Central memory CD8-positive, alpha-beta T cell (primary cell): ENCODE data around the gene MRPL49.

Experiments used
- ATAC-seq: fragments of 150-1000 bp; cut with Tn5 transposase; replicated peaks from 2 replicates; pipeline ENCODE4 v1.10.0; 2022; ENCODE audit warnings: mild to moderate bottlenecking, moderate FRiP score, moderate number of reproducible peaks; ENCODE audit not compliant: poor library complexity, severe bottlenecking; ENCODE audit errors: extremely low read depth
- DNase-seq, 2 donors: peaks; one replicate each; pipeline ENCODE4 v3.0.0; 2021; ENCODE audit warnings: low spot score in 2 of 2
- H3K27ac Mint-ChIP-seq: one replicate; pipeline ENCODE4 v1.8.0; 2022; ENCODE audit warnings: low read depth, mild to moderate bottlenecking, moderate library complexity, mixed read lengths
- H3K27me3 Mint-ChIP-seq: one replicate; pipeline ENCODE4 v1.8.0; 2022; ENCODE audit warnings: mixed read lengths
- H3K36me3 Mint-ChIP-seq: one replicate; pipeline ENCODE4 v1.8.0; 2022; ENCODE audit warnings: mild to moderate bottlenecking, moderate library complexity, mixed read lengths; ENCODE audit not compliant: insufficient read depth
- H3K4me1 Mint-ChIP-seq: one replicate; pipeline ENCODE4 v1.8.0; 2022; ENCODE audit warnings: mixed read lengths
- H3K4me3 Mint-ChIP-seq: one replicate; pipeline ENCODE4 v1.8.0; 2022; ENCODE audit warnings: mild to moderate bottlenecking, moderate library complexity, mixed read lengths
- H3K9me3 Mint-ChIP-seq: one replicate; pipeline ENCODE4 v1.8.0; 2022; ENCODE audit warnings: mixed read lengths

Gene MRPL49

GRCh38 chr11:65127473-65128181 lies 5.5 kb downstream of the MRPL49 start:
- no peaks in the 10 kb centered on the region for H3K27me3 Mint-ChIP-seq

GRCh38 chr11:65128182-65129145 lies 6.3 kb downstream of the MRPL49 start:
- H3K36me3 Mint-ChIP-seq: peaks cover 35% of the 10 kb centered on the region
- ATAC-seq (no peak), DNase-seq (no peak)
- no peaks in the 10 kb centered on the region for H3K9me3 Mint-ChIP-seq
- H3K4me3 Mint-ChIP-seq: no peak overlapping the region
- H3K27me3 Mint-ChIP-seq: no peaks in the 10 kb centered on the region
- H3K27ac Mint-ChIP-seq: peak overlapping the region; percentile 51
- peaks cover 19% of the 10 kb centered on the region for H3K4me1 Mint-ChIP-seq

More at GRCh38 chr11:65127473-65128181, 5.5 kb downstream of the MRPL49 start:
- Mint-ChIP-seq H3K36me3 (peaks cover 33% of the 10 kb centered on the region), H3K9me3 (no peaks in the 10 kb centered on the region), H3K27ac (peak overlapping the region; percentile 51), H3K4me1 (peaks cover 10% of the 10 kb centered on the region), H3K4me3 (no peak overlapping the region)
- DNase-seq: no peak
- ATAC-seq: no peak

GRCh38 chr11:65129649-65130441 lies 7.7 kb downstream of the MRPL49 start:
- Mint-ChIP-seq H3K36me3 (peaks cover 41% of the 10 kb centered on the region), H3K4me3 (no peak overlapping the region), H3K4me1 (peaks cover 24% of the 10 kb centered on the region)

GRCh38 chr11:65130631-65131416 lies 8.7 kb downstream of the MRPL49 start:
- ATAC-seq: no peak
- DNase-seq: no peak
- H3K9me3 Mint-ChIP-seq: no peaks in the 10 kb centered on the region
- peaks cover 34% of the 10 kb centered on the region for H3K4me1 Mint-ChIP-seq
- peak overlapping the region; percentile 72 for H3K27ac Mint-ChIP-seq
- peaks cover 38% of the 10 kb centered on the region for H3K36me3 Mint-ChIP-seq
- no peak overlapping the region for H3K4me3 Mint-ChIP-seq
- no peaks in the 10 kb centered on the region for H3K27me3 Mint-ChIP-seq

More at GRCh38 chr11:65129649-65130441, 7.7 kb downstream of the MRPL49 start:
- H3K9me3 Mint-ChIP-seq: no peaks in the 10 kb centered on the region
- DNase-seq (no peak), ATAC-seq (no peak)
- no peaks in the 10 kb centered on the region for H3K27me3 Mint-ChIP-seq
- no peak overlapping the region for H3K27ac Mint-ChIP-seq

- Mint-ChIP-seq H3K36me3 (peaks cover 35% of the 10 kb centered on the region), H3K27ac (peak overlapping the region; percentile 72), H3K4me3 (no peak overlapping the region), H3K4me1 (peaks cover 40% of the 10 kb centered on the region), H3K27me3 (no peaks in the 10 kb centered on the region), H3K9me3 (no peaks in the 10 kb centered on the region)
- DNase-seq (no peak), ATAC-seq (no peak)
Measured at GRCh38 chr11:65131417-65131776, 9.3 kb downstream of the MRPL49 start.

GRCh38 chr11:65131895-65132237 lies 9.7 kb downstream of the MRPL49 start:
- Mint-ChIP-seq H3K4me1 (peaks cover 44% of the 10 kb centered on the region), H3K27me3 (no peaks in the 10 kb centered on the region), H3K4me3 (peak overlapping the region; percentile 96), H3K36me3 (peaks cover 35% of the 10 kb centered on the region), H3K27ac (peak overlapping the region; percentile 49), H3K9me3 (no peaks in the 10 kb centered on the region)
- ATAC-seq (no peak), DNase-seq (no peak)

GRCh38 chr11:65132238-65132987 lies 10.3 kb downstream of the MRPL49 start:
- ATAC-seq (no peak), DNase-seq (no peak)
- Mint-ChIP-seq H3K36me3 (peaks cover 33% of the 10 kb centered on the region), H3K9me3 (no peaks in the 10 kb centered on the region), H3K4me3 (peak overlapping the region; percentile 96), H3K4me1 (peaks cover 44% of the 10 kb centered on the region), H3K27ac (peak overlapping the region; percentile 99), H3K27me3 (no peaks in the 10 kb centered on the region)

- H3K4me3 Mint-ChIP-seq: peak overlapping the region; percentile 96
- no peaks in the 10 kb centered on the region for H3K9me3 Mint-ChIP-seq
- H3K27ac Mint-ChIP-seq: peak overlapping the region; percentile 99
- H3K36me3 Mint-ChIP-seq: peaks cover 28% of the 10 kb centered on the region
- no peaks in the 10 kb centered on the region for H3K27me3 Mint-ChIP-seq
- DNase-seq (no peak), ATAC-seq (no peak)
- H3K4me1 Mint-ChIP-seq: peaks cover 44% of the 10 kb centered on the region
Measured at GRCh38 chr11:65132988-65133700, 11.0 kb downstream of the MRPL49 start.

- H3K36me3 Mint-ChIP-seq: peaks cover 25% of the 10 kb centered on the region
- DNase-seq (no peak), ATAC-seq (no peak)
- peak overlapping the region; percentile 99 for H3K27ac Mint-ChIP-seq
- H3K9me3 Mint-ChIP-seq: no peaks in the 10 kb centered on the region
- H3K27me3 Mint-ChIP-seq: no peaks in the 10 kb centered on the region
- H3K4me1 Mint-ChIP-seq: peaks cover 44% of the 10 kb centered on the region
- H3K4me3 Mint-ChIP-seq: peak overlapping the region; percentile 96
Measured at GRCh38 chr11:65133724-65134123, 11.6 kb downstream of the MRPL49 start.

- Mint-ChIP-seq H3K27me3 (no peaks in the 10 kb centered on the region), H3K4me1 (peaks cover 44% of the 10 kb centered on the region), H3K4me3 (peak within 1 kb of the TSS; percentile 96), H3K36me3 (peaks cover 24% of the 10 kb centered on the region), H3K27ac (peak within 1 kb of the TSS; percentile 99), H3K9me3 (no peaks in the 10 kb centered on the region)
- ATAC-seq (peak; percentile 82), DNase-seq (peak; percentile 85 to 87)
Measured at GRCh38 chr11:65134240-65134951, 12.3 kb downstream of the MRPL49 start, which contains the start of gene SYVN1. Gene SYVN1 (minus strand): TSS chr11:65134519. CDS start chr11:65133601, 918 bp downstream.
